Activated CD4-positive, alpha-beta T cell treated with anti-CD3 and anti-CD28 coated beads, Interleukin-2, amount 10 ng/mL, durations not matched to agents 7 days and 5 days (primary cell): Measurements from ENCODE around the gene BNIP5. TPM values are rescaled to one million over a fixed set of nuclear protein-coding genes. Genes with fewer than 3 reads are reported as not detected.

Experiments
- CTCF ChIA-PET: fragments of 350-600 bp; sonication (Branson Sonifier 250); formaldehyde crosslinking; loops from one replicate; lab custom pipeline; 2021; ENCODE audit warnings: antibody characterized with exemption; lab: Charles Lee
- POLR2A ChIA-PET: fragments of 350-600 bp; sonication (Branson Sonifier 250); formaldehyde crosslinking; loops from one replicate; lab custom pipeline; 2021; ENCODE audit warnings: antibody characterized with exemption; lab: Charles Lee
- DNase-seq: peaks from one replicate; pipeline ENCODE4 v3.0.0-alpha.2; 2020
- H3K27ac Mint-ChIP-seq: one replicate; pipeline ENCODE4 v1.8.0; 2021; ENCODE audit warnings: mild to moderate bottlenecking, moderate library complexity, mixed read lengths
- H3K27me3 Mint-ChIP-seq: one replicate; pipeline ENCODE4 v1.8.0; 2021; ENCODE audit warnings: mixed read lengths
- H3K36me3 Mint-ChIP-seq: one replicate; pipeline ENCODE4 v1.8.0; 2021; ENCODE audit warnings: low read depth, mixed read lengths
- H3K4me1 Mint-ChIP-seq: one replicate; pipeline ENCODE4 v1.8.0; 2021; ENCODE audit warnings: mixed read lengths
- H3K4me3 Mint-ChIP-seq: one replicate; pipeline ENCODE4 v1.8.0; 2021; ENCODE audit warnings: mild to moderate bottlenecking, moderate library complexity, mixed read lengths
- H3K9me3 Mint-ChIP-seq: one replicate; pipeline ENCODE4 v1.8.0; 2021; ENCODE audit warnings: mixed read lengths
- total RNA-seq, 2 experiments: library from RNA; stranded (reverse); gene quantifications; one replicate each; pipeline ENCODE4 v1.2.3, GENCODE V29; 2021

BNIP5 gene
- total RNA-seq, 2 experiments from 2014 or later, result not detected

GRCh38 chr6:36297051-36297450 is 39.6 kb downstream of the BNIP5 start:
- POLR2A ChIA-PET, result no interaction called here
- no peak for DNase-seq
- Mint-ChIP-seq H3K9me3 (no peaks in the 10 kb centered on the region), H3K36me3 (no peaks in the 10 kb centered on the region), H3K27me3 (peaks cover 27% of the 10 kb centered on the region), H3K27ac (no peak overlapping the region), H3K4me3 (no peak overlapping the region), H3K4me1 (no peaks in the 10 kb centered on the region)
- CTCF ChIA-PET, result interaction anchor here (0.9 to 1.3 kb wide), 3 partner anchors 8 to 165 kb away, joined by 3 to 4 read pairs (median 3); no protein-coding TSS in a partner anchor

DNA sequence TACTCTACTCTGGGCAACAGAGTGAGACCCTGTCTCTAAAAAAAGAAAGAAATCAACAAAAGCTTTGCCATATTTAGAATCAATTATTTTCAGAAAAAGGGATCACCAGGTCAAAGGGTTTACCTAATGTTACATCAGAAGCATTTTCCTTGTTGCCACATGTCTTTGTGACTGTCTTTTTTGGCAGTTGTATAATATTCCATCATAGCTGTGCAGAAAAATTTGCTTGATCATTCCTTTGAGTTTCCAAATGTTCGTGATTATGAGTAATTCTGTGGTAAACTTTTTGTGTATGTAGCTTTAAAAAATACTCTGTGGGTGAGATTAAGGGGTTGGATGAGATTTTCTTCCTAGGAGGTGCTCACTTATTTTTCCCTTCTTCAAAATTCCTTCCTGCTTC is 40.4 kb downstream of the BNIP5 start:
- no peak overlapping the region for H3K4me3 Mint-ChIP-seq
- DNase-seq, result no peak
- no peaks in the 10 kb centered on the region for H3K4me1 Mint-ChIP-seq
- no peaks in the 10 kb centered on the region for H3K36me3 Mint-ChIP-seq
- H3K27me3 Mint-ChIP-seq, result peaks cover 27% of the 10 kb centered on the region
- ChIA-PET CTCF (interaction anchor here (0.8 to 1.3 kb wide), 3 partner anchors 9 to 54 kb away, joined by 3 to 4 read pairs (median 3); no protein-coding TSS in a partner anchor), POLR2A (no interaction called here)
- H3K27ac Mint-ChIP-seq, result no peak overlapping the region
- no peaks in the 10 kb centered on the region for H3K9me3 Mint-ChIP-seq

GRCh38 chr6:36292170-36292569 is 44.5 kb downstream of the BNIP5 start:
- H3K9me3 Mint-ChIP-seq, result no peaks in the 10 kb centered on the region
- H3K4me3 Mint-ChIP-seq, result no peak overlapping the region
- peaks cover 8% of the 10 kb centered on the region for H3K4me1 Mint-ChIP-seq
- no peak overlapping the region for H3K27ac Mint-ChIP-seq
- ChIA-PET POLR2A (no interaction called here), CTCF (interaction anchor here (1.1 to 2.7 kb wide), 2 partner anchors 10 to 306 kb away, joined by 3 to 12 read pairs; no protein-coding TSS in a partner anchor)
- DNase-seq, result no peak
- no peaks in the 10 kb centered on the region for H3K36me3 Mint-ChIP-seq
- H3K27me3 Mint-ChIP-seq, result peaks cover 15% of the 10 kb centered on the region

DNA sequence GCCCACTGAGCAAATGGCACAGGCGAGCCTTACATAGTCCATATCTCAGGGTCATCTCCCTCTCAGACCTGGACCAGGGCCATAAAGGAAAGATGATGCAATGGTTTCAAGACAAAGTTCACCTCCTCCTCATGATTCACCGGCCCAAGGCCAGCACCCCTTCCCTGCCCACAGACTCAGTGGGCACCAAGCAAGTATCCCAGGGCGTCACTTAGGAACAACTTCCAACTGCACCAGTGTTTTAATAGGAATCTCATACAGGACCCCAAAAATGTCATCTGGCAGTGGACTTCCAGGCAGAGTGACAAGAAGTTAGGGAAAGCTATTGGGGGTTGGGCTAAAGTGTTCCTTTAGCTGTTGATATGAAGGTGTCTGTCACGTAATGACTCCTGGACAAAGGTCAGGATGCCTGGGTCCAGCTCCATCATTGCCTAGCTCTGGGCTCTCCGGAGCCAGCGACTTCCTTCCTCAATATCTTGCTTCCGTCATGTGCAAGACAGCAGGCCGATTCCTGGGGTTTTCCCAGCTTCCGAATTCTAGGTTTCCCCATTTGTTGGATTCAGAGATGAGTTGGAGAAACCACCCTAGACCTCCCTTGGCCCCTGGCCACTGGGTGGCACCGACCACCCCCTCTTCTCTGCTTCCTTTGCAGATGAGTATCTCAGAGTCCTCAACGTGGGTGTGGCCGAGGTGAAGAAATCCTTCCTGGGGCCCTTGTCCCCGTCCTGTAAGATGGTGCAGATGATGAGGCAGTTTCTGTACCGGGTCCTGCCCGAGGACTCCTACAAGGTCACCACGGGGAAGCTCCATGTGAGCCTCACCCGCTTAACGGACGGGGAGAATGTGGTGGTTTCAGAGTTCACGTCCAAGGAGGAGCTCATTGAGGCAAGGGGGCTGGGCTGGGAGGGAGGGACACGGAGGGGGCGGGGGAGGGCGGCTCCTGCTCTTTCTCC is 45.7 kb downstream of the BNIP5 start:
- Mint-ChIP-seq H3K4me3 (no peak overlapping the region), H3K4me1 (peaks cover 8% of the 10 kb centered on the region), H3K27me3 (peaks cover 16% of the 10 kb centered on the region), H3K36me3 (no peaks in the 10 kb centered on the region), H3K9me3 (no peaks in the 10 kb centered on the region), H3K27ac (no peak overlapping the region)
- no peak for DNase-seq
- POLR2A ChIA-PET, result no interaction called here
- CTCF ChIA-PET, result interaction anchor here (1.1 to 2.7 kb wide), 2 partner anchors 11 to 308 kb away, joined by 3 to 12 read pairs; no protein-coding TSS in a partner anchor

DNA sequence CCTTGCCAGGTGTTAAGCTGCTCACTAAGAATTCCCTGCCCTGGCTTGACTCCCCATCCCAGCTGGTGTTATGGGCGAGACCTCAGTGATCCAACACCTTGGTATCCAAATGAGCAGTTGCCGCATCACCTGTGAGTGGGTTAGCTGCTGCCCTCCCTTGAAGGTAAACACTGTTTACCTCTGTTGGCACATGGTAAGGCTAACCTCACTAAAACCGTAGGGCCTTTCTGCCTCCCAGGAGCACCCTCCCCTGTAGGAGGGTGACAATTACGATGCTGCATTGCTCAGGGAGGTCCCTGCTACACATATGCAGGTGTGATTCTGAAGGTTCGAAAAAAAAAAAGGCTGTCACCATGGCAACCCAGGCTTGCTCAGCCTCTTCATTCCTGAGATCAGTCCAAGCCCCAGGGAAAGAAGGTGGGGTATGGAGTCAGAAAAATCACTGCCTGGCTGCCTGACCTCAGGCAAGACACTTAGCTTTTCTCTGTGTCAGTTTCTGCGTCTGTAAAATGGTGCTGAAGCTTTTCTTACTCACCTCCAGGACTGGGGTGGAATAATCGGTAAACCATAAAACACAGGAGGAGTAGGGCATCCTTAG is 47.3 kb downstream of the BNIP5 start:
- H3K9me3 Mint-ChIP-seq, result no peaks in the 10 kb centered on the region
- ChIA-PET POLR2A (no interaction called here), CTCF (interaction anchor here (1.1 to 2.7 kb wide), 3 partner anchors 12 to 14 kb away, joined by 3 to 12 read pairs (median 12); no protein-coding TSS in a partner anchor)
- H3K4me3 Mint-ChIP-seq, result no peak overlapping the region
- no peak overlapping the region for H3K27ac Mint-ChIP-seq
- H3K36me3 Mint-ChIP-seq, result no peaks in the 10 kb centered on the region
- H3K4me1 Mint-ChIP-seq, result peaks cover 10% of the 10 kb centered on the region
- peaks cover 20% of the 10 kb centered on the region for H3K27me3 Mint-ChIP-seq
- DNase-seq, result no peak

- H3K36me3 Mint-ChIP-seq, result no peaks in the 10 kb centered on the region
- H3K27me3 Mint-ChIP-seq, result peaks cover 37% of the 10 kb centered on the region
- H3K27ac Mint-ChIP-seq, result no peak overlapping the region
- no peak overlapping the region for H3K4me3 Mint-ChIP-seq
- no peaks in the 10 kb centered on the region for H3K9me3 Mint-ChIP-seq
- ChIA-PET POLR2A (no interaction called here), CTCF (interaction anchor here (0.5 to 2.4 kb wide), 7 partner anchors 11 to 428 kb away, joined by 3 to 12 read pairs (median 3); no protein-coding TSS in a partner anchor)
- peaks cover 10% of the 10 kb centered on the region for H3K4me1 Mint-ChIP-seq
- DNase-seq, result no peak
These were observed 49.8 kb downstream of the BNIP5 start for GRCh38 chr6:36286858-36287257.

- DNase-seq, result no peak
- Mint-ChIP-seq H3K9me3 (no peaks in the 10 kb centered on the region), H3K27ac (no peak overlapping the region), H3K4me1 (peaks cover 10% of the 10 kb centered on the region), H3K36me3 (no peaks in the 10 kb centered on the region), H3K4me3 (no peak overlapping the region), H3K27me3 (peaks cover 44% of the 10 kb centered on the region)
- POLR2A ChIA-PET, result no interaction called here
- CTCF ChIA-PET, result interaction anchor here (1.0 kb wide), 1 partner anchor 23 kb away, joined by 3 read pairs; no protein-coding TSS in a partner anchor
These were observed 50.9 kb downstream of the BNIP5 start for GRCh38 chr6:36285797-36286196.

DNA sequence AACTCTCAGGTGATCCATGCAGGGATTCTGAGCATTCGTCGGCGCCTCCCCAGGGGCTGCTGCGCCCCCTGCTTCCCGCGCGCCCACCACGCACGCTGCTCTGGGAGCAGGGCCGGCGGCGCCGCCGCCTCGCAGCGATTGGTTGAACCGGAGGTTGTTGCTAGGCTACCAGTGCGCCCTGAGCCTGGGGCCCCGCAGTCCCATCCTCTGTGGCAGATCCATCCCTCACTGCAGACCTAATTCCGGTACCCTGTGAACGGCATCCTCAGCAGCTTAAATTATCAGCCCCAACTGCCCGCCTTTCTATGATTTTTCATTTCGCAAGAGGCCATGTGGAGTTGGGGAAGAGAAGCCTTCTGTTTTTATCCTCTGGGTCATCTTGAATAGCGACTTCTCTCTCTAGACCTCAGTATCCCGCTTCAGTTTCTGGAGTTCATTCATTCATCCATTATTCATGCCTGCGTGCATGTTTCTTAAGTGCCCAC is 51.5 kb downstream of the BNIP5 start:
- Mint-ChIP-seq H3K27ac (no peak overlapping the region), H3K9me3 (no peaks in the 10 kb centered on the region), H3K4me1 (peaks cover 10% of the 10 kb centered on the region), H3K4me3 (no peak overlapping the region), H3K36me3 (no peaks in the 10 kb centered on the region), H3K27me3 (peaks cover 44% of the 10 kb centered on the region)
- CTCF ChIA-PET, result interaction anchor here (0.8 to 2.5 kb wide), 2 partner anchors 9 to 162 kb away, joined by 3 to 7 read pairs; no protein-coding TSS in a partner anchor
- POLR2A ChIA-PET, result no interaction called here
- DNase-seq, result no peak

DNA sequence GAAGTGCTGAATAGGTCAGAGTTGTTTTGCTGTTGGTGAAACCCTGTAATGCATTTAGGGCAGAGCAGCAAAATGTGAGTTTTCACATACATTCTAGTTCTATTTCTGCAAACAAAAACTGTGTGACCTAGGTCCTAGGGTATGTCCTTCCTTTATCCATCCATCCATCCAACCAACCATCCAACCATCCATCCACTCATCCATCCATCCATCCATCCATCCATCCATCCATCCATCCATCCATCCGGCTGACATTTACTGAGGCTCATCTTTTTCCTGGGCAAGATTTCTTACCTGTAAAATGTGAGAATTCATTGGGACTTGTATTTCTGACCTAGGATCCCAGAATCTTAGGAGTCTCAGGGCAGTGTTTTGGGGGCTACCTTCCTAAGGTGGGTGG is 52.3 kb downstream of the BNIP5 start:
- Mint-ChIP-seq H3K9me3 (no peaks in the 10 kb centered on the region), H3K36me3 (no peaks in the 10 kb centered on the region), H3K4me3 (no peak overlapping the region), H3K4me1 (peaks cover 10% of the 10 kb centered on the region), H3K27ac (no peak overlapping the region), H3K27me3 (peaks cover 44% of the 10 kb centered on the region)
- ChIA-PET CTCF (interaction anchor here (0.8 to 2.5 kb wide), 2 partner anchors 10 to 161 kb away, joined by 3 to 7 read pairs; no protein-coding TSS in a partner anchor), POLR2A (no interaction called here)
- no peak for DNase-seq

DNA sequence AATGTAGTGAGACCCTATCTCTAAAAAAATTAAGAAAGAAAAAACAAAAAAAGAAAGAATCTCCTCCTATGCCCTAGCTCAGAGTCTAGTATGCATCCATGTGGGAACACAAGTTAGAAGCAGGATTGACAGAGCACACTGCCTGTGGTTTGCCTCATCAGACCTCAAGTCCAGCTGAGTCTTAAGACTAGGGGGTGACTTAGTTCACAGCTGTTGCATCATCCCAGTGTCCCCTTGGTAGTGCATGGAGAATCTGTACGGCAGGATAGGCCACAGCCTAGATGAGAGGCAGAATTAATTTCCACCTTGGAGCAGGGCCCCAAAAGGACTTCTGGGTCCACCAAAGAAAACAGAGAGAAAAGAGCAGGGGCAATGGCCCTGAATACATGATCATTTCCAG is 53.1 kb downstream of the BNIP5 start:
- peaks cover 44% of the 10 kb centered on the region for H3K27me3 Mint-ChIP-seq
- no peak overlapping the region for H3K27ac Mint-ChIP-seq
- POLR2A ChIA-PET, result no interaction called here
- no peaks in the 10 kb centered on the region for H3K36me3 Mint-ChIP-seq
- DNase-seq, result no peak
- H3K9me3 Mint-ChIP-seq, result no peaks in the 10 kb centered on the region
- peaks cover 10% of the 10 kb centered on the region for H3K4me1 Mint-ChIP-seq
- CTCF ChIA-PET, result interaction anchor here (2.5 kb wide), 1 partner anchor 11 kb away, joined by 7 read pairs; no protein-coding TSS in a partner anchor
- H3K4me3 Mint-ChIP-seq, result no peak overlapping the region

GRCh38 chr6:36280983-36281382 is 55.7 kb downstream of the BNIP5 start:
- POLR2A ChIA-PET, result no interaction called here
- Mint-ChIP-seq H3K4me1 (peaks cover 2% of the 10 kb centered on the region), H3K27me3 (peaks cover 43% of the 10 kb centered on the region), H3K9me3 (no peaks in the 10 kb centered on the region), H3K36me3 (no peaks in the 10 kb centered on the region), H3K27ac (no peak overlapping the region), H3K4me3 (no peak overlapping the region)
- no peak for DNase-seq
- CTCF ChIA-PET, result interaction anchor here (0.6 to 2.0 kb wide), 3 partner anchors 21 to 147 kb away, joined by 3 to 6 read pairs (median 4); no protein-coding TSS in a partner anchor

- Mint-ChIP-seq H3K9me3 (no peaks in the 10 kb centered on the region), H3K27ac (no peak overlapping the region), H3K27me3 (peaks cover 40% of the 10 kb centered on the region), H3K36me3 (no peaks in the 10 kb centered on the region), H3K4me1 (no peaks in the 10 kb centered on the region), H3K4me3 (no peak overlapping the region)
- POLR2A ChIA-PET, result no interaction called here
- no peak for DNase-seq
- CTCF ChIA-PET, result interaction anchor here (1.4 to 2.0 kb wide), 2 partner anchors 22 to 35 kb away, joined by 3 to 6 read pairs; no protein-coding TSS in a partner anchor
These were observed 56.2 kb downstream of the BNIP5 start for GRCh38 chr6:36280467-36280866.
